COLO829 (cell line): ENCODE measurements around the gene RASD2.

Experiments
- DNase-seq: peaks from one replicate; pipeline ENCODE4 v3.0.0; 2012; ENCODE audit warnings: low spot score

RASD2 gene

DNA sequence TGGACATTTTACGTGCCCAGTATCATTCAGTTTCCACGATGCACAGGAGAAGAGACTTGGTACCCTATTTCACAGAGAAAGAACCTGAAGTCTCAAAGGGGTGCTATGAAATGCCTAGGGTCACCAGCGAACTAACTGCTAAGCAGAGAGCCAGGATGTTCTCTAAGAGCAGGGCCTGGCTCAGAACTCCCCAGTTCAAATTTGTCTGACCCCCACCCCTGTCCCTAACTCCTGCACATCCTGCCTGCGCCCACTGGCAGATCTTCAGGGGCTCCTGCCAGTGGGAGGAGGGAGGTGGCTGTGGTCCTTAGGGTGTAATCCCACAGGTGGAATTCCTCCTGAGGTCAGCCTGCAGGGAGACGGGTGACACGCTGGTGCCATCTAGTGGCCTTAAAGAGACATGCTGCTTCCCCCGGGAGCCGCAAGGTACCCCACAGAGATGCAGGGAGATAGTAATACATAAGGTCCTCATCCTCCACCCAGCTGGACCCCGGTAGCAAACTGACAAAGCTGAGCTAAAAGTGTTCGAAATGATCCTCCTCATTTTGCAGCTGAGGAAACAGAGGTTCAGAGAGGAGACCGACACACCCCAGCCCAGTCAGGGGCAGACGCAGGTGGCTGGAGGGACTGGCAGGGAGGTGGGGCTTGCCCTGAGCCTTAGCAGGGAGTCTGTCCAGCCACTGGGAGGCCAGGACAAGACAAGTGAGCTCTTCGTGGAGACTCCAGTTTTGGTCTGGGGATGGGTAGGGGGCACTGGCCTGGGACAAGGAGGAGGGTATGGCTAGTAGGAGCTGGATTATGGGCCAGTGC is 42.4 kb downstream of the RASD2 start:
- DNase-seq = peak; percentile 91

DNA sequence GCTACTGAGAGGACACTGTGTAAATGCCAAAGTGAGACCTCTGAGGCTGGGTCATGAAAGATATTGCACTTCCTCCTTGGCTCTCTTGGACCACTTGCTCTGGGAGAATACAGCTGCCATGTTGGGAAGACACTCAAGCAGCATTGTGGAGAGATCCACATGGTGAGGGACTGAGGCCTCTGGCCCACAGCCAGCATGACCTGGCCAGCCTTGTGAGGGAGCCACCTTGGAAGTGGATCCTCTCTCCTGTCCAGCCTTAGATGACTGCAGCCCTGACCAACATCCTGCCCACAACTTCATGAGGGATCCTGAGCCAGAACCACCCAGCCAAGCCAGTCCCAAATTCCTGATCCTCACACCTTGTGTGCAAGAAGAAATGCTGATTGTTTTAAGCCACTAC is 46.1 kb downstream of the RASD2 start:
- DNase-seq = no peak

DNA sequence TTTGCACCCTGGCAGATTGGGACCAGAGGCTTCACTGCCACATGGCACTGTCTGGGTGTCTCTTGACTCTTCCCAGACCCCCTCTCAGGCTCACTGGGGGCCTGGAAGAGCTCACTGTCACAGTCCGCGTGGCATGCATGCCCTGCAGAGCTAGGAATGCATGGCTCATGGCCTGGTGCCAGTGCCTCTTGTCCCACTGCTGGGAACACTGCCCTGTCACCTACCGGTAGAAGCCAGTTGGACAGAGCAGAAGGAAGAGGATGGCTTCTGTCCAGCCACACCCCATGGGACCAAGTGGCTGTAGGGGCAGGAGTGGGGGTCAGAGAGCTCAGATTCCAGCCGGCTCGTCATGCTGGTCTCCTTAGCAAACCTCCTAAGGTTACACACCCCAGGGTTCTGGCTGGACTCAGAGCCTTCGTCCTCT is 46.8 kb downstream of the RASD2 start:
- no peak for DNase-seq

DNA sequence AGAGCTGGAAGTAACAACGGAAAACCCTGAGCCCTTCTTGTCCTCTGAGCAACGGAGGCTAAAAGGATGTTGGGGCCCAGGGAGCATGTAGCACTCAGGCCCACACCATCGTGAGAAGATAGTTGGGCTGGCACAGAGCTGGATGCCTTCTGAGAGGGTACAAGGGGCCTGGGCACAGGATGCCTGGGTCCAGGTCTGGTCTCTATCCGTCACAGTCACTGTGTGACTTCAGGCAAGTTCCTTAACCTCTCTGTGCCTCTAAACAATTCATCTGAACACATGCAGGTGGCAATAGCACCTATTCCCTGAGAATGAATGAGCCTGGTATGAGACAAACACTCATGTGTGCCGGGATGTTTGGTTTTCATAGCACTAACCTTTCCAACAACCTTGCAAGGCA is 47.3 kb downstream of the RASD2 start:
- DNase-seq = no peak

DNA sequence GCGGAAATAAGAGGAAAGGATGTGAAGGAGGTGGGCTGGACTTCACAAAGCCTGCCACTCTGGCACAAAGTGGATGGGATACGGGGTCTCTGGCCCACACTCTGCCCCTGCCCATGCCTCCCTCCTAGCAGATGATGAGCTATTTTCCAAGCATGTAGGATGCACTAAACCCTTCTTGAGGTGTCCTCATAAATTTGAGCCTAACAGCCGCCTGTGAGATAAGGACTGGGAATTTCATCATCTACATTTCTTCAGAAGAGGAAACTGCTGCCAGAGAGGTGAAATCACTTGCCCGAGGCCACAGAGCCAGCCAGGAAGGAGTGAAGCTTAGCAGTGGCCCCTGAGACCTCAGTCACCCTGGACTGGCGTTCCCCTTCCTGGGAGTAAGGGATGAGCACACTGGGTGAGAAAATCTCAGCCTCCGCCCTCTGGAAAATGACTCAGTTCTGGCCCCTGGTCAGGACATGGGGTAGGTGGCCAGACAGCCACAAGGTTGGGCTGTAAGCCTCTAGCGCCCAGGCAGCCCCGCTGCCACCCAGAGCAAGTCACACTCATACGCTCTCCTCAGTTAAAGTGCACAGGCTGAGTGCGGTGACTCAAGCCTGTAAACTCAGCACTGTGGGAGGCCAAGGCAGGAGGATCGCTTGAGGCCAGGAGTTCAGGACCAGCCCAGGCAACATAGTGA is 48.6 kb downstream of the RASD2 start:
- peak; percentile 55 for DNase-seq

DNA sequence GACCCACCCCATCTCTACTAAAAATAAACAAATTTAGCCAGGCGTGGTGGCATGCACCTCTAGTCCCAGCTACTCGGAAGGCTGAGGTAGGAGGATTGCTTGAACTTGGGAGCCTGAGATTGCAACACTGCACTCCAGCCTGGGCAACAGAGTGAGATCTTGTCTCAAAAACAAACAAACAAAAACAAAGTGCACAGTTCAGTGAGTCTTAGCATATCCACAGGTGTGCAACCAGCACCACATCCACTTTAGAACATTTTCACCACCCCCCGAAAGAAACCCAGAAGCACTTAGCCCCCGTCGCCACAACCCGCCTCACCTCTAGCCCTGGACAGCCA is 49.1 kb downstream of the RASD2 start:
- DNase-seq = no peak

DNA sequence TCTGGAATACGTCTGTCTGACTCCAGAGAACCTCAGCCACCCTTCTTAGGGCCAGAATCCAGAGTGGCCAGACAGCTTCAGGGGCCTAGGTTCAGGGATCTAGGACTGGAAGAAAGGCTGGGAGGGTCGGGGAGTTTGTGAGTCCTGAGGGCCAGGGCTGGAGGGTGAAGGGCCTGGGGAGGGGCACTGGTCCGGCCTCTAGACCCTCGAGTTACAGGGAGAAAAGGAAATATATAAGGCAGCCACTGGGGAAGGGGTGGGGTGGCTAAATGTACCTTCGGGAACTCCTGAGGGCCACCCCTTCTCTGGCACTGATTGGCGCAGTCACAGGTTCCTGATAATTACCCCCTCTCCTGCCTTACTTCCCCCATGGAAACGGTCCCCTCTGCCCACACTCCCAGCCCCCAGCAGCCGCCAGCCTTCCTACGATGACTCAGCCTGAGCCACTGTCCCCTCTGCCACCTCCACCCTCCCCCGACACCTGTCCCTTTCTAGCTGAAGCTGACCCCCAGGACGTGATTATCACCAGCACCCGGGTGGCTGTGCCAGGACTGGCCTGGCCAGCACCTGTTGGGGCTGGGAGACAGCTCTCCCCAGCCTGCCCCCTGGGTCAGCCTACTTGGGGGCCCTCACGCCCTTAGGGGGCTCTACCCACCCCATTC is 50.1 kb downstream of the RASD2 start:
- DNase-seq = no peak

DNA sequence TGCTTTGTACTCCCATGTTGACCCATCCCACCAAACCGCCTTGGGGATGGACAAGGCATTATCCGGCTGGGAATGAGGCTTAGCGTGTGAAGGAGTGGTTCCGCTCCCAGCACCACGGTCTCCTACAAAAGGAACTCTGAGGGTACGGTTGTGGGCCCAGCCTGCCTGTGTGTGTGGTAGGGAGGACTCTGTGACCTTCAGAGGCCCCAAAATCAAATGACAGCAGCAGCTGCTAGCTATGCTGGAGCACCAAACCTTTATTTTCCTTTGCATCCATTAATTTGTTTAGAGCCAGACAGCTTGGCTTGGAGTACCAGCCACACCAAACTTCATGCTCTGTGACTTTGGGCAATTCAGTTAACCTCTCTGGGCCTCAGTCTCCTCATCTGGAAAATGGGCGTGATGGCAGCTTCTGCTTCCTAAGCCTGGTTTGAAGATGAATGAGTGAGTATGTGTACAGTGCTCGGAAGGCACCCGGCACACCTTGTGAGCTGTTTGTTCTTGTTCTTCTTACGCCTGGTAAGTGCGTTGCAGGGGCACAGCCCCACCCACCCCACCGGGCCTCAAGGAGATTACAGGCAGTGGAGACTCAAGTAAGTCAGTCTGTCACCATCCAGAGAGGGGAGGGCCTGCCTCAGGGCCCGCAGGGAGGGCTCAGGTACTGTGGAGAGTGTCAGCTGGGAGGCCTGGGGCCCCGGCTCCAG is 51.2 kb downstream of the RASD2 start:
- no peak for DNase-seq

DNA sequence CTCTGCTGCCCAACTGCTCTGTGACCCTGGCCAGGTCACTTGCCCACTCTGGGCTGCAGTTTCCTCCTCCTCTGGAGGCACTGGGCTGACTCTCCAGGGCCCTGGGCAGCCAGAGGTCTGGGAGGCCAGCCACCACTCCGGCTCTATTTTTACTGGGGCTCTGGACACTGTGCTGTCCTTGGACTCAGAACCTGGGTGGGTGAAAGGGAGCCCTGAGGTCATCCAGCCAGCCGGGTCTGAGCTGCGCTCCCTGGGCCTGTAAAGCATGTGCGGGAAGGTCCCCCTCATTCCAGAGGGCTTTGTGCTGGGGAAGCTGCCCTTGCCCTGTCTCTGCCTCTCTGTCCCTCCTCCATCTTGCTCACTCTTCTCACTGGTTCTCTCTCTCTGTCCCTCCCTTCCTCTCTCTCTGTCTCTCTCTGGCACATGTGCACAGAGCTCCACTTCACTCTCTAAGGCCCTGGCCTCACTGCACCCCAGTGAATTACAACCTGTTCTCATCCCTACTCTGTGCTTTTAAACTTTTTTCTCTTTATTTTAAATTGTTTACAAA is 51.9 kb downstream of the RASD2 start:
- no peak for DNase-seq

DNA sequence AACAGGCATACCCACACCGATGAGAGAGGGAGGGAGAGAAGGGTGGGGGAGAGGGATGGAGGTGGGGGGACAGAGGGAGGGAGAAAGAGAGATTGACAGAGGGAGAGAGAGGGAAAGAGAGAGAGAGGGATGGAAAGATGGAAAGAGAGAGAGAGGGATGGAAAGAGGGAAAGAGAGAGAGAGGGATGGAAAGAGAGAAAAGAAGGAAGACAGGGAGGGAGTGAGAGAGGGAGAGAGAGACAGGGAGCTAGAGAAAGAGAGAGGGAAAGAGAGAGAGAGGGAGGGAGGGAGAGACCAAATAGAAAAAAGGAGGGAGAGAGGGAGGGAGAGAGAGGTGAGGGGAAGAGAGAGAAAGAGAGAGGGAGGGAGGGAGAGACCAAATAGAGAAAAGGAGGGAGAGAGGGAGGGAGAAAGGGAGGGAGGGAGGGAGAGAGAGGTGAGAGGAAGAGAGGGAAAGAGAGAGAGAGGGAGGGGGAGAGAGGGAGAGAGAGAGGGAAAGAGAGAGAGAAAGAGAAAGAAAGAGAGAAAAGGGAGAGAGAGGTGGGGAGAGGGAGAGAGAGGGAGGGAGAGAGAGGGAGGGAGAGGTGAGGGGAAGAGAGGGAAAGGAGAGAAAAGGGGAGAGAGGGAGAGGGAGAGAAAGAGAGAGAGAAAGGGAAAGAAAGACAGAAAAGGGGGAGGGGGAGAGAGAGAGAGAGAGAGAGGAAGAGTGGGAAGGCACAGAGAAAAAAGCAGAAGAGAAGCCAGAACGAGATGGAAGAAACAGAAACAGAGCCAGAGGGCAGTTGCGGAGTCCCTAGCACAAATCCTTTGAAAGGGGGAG is 52.6 kb downstream of the RASD2 start:
- no peak for DNase-seq

DNA sequence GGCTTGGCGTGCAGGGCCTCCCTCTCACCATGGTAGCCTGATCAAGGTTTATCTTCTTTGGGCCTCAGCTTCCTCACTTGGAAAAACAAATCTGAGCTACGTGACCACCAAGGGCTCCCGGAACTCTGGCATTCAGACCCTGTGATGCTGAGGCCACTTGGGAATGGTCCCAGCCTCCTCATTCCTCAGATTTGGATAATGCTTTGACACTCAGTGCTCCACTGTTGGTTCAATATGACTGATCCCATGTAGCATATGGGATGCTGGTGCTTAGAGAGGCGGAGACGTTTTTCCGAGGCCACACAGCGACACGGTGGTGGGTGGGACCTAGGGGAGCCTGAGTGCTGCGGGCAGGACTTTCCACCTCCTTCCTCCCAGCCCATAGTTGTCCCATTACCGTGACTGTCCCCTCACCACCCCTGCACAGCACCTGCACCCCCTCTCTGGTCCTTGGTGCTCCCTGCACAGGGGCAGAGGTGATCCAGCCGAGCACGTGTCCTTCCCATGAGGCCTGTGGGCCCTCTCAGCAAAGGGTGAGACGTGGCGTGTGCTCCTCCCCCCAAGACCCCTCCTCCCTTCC is 53.4 kb downstream of the RASD2 start:
- DNase-seq = no peak

DNA sequence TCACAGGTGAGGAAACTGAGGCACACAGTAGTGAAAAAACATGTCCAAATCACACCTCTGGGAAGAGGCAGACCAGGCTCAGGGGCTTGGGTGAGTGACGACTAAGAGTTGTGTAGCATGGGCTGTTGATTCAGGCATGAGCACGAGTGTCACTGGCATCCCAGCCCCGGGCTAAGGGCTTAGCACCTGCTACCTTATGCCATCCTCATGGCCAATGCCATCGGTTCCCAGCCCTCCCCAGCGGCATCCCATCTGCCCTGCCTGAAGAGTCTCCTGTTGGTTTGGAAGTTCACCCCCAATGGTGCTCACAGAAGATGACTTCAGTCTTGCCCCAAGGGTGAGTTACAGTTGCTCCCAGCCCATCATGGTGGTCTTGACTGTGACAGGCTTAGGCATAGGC is 54.1 kb downstream of the RASD2 start:
- DNase-seq = no peak

DNA sequence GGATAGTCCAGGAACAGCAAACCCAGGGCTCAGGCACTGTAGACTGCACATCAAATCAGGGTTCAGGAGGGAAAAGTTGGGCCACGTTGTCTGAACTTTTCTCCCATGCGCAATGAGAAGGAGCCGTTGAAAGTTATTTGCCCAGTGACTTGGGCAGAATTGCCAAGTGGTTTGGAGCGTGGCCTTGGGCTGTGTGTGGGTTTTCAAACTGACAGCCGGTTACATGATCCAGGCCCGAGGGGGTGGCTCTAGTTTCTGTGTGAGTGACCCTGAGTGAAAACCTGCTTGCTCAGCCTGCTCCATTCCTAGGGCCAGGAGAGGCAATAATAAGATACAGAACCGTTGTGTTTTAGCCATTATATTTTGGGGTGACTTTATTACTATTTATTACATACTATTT is 56.2 kb downstream of the RASD2 start:
- no peak for DNase-seq

DNA sequence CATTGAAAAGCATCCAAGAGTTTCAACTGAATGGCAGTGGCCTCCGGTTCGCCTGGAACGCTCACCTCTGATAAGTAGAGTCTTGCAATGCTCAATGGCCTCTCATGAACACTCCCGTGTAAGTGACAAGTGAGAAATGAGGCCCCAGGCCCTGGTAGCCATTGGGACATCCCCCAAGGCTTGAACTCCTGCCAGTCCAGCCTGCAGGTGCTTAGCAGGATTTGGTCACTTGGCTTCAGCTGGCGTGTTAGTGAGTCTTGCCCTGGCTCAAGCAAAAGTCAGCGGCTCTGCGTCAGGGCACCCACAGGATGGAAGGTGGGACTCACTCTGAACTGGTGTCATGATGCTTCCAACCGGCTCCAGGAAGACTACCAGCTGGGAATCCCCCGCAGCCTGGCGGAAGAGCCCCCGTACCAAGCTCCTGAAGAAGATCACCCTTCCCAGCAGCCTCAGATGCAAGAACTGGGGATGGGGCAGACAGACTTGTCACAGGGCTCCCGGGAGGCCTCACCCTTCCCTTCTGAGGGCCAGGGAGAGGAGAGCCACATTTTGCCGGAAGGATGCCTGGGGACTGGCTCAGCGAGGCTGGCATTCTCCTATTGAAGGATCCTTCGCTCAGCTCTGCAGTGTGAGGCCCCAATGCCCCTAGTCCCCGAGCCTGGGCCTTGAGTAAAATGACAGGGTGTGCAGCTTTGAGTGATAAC is 57.2 kb downstream of the RASD2 start:
- DNase-seq = no peak

DNA sequence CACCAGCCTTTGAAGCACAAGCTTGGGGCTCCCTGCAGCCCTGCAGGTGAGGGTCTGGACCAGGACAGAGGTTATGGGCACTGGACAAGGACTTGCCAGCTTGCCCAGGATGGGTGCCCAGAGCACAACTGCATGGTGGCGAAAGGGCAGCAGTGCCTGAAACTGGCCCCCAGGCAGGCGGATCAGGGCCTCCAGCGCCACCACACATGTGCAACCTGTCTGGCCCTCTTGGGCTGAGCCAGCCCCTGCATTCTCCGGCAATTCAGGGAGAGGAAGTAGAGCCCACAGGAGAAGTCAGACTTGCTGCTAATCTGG is 57.7 kb downstream of the RASD2 start:
- DNase-seq = no peak

DNA sequence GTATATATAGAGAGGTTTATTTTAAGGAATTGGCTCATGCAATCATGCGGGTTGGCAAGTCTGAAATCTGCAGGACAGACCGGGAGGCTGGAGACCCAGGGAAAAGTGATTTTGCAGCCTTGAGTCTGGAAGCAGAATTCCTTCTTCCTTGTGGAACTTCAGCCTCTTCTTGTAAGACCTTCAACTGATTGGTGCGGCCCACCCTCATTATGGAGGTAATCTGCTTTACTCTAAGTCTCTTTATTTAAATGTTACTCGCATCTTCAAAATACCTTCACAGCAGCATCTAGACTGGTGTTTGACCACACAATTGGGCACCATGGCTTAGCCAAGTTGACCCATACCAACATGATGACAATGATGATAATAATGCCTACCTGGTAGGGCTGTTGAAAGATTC is 58.7 kb downstream of the RASD2 start:
- DNase-seq = no peak

DNA sequence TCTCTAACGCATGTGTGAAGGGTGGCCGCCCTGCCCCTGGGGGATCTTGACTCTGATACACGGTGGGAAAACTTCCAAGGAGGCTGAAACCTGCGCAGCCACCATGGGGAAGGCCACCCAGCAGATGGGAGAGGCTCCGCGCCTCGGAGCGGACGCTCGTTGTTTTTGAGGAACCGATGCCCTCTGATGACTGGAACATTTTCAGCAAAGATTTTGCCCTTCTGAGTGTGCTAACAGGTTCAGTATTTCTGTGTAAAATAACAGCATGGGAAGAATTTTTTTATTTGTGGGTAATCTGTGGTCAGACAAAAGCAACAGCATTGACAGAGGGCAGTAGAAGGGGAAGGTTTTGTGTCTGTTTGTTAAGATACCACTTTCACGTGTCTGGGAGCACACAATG is 59.8 kb downstream of the RASD2 start:
- DNase-seq = no peak

DNA sequence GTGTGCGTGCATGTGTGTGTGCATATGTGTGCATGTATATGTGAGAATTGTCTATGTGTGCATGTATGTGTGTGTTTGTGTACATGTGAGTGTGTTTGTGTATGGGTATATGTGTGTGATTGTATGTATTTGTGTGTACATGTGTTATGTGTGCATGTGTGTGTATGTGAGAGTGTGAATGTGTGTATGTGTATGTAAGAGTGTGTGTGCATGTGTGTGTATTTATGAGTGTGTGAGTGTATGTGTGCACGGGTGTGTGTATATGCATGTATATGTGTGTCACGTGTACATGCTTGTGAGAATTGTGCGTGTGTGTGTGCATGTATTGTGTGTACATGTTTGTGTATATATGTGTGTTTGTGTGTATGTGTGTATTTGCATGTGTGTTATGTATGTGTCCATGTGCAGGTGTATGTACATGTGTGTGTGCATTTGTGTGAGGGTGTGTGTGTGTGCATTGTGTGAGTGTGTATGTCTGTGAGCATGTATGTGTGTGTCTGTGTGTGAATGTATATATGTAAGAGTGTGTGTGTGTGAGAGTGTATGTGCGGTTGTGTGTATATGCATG is 60.5 kb downstream of the RASD2 start:
- no peak for DNase-seq

DNA sequence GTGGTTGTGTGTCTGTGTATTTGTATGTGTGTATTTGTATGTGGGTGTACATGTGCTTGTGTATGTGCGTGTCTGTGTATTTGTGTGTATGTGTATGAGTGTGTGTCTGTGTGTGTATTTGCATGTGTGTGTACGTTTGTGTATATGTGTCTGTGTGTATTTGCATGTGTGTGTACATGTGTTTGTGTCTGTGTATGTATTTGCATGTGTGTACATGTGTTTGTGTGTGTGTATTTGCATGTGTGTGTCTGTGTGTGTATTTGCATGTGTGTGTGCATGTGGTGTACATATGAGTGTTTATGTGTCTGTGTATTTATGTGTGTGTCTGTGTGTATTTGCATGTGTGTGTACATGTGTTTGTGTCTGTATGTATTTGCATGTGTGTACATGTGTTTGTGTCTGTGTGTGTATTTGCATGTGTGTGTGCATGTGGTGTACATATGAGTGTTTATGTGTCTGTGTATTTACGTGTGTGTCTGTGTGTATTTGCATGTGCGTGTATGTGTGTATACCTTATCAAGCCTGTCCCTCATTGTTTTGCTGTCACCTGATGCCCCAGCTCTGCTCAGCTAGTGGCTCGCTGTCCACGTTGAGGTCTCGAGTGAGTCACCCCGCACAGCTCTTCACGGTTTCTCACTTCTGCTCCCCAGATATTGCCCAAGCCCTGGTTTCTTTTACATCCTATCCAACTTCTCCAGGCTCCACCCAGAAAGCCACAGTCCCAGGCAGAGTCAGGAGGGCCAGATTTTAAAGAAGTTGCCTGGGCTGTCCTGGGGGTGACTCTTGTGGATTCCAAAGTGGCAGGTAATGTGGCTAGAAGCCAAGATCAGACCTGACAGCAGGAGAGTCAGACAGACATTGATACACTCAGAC is 61.3 kb downstream of the RASD2 start:
- no peak for DNase-seq
